HCT116 (cell line): ENCODE results near the gene TAF11L3.
"Not testable (repeated sequence)": the region's sequence is repeated elsewhere in the genome, so short reads cannot be mapped to it uniquely, and the experiment has no call there.

Source experiments
- CEBPB ChIP-seq: IDR thresholded peaks from 2 replicates; pipeline ENCODE4 v1.6.1; 2012; ENCODE audit warnings: low read depth
- CTCF ChIP-seq, 3 experiments: fragments of 200-600 bp in 1 of 3; sonication (generic) in 1 of 3; IDR thresholded peaks in 2 of 3; conservative IDR thresholded peaks in 1 of 3; 2 replicates each; pipeline ENCODE4 v1.5.1; 2012 to 2017; ENCODE audit warnings: low read depth in 2 of 3, low read length in 2 of 3, antibody characterized with exemption in 1 of 3, borderline replicate concordance in 1 of 3, control low read depth in 1 of 3, mild to moderate bottlenecking in 1 of 3, mixed read lengths in 1 of 3, mixed run types in 1 of 3, moderate library complexity in 1 of 3; ENCODE audit not compliant: insufficient read depth in 1 of 3
- JUND ChIP-seq: IDR thresholded peaks from 2 replicates; pipeline ENCODE4 v1.6.1; 2012
- POLR2A ChIP-seq: IDR thresholded peaks from 2 replicates; pipeline ENCODE4 v1.7.0; 2011; ENCODE audit warnings: borderline replicate concordance; ENCODE audit not compliant: insufficient read depth, insufficient read length; ENCODE audit errors: extremely low read depth
- POLR2AphosphoS5 ChIP-seq: IDR thresholded peaks from 2 replicates; pipeline ENCODE4 v1.6.1; 2011; ENCODE audit warnings: mild to moderate bottlenecking, low read depth, low read length, moderate library complexity
- SIN3A ChIP-seq: IDR thresholded peaks from 2 replicates; pipeline ENCODE4 v1.6.1; 2012; ENCODE audit warnings: low read depth
- ZFX ChIP-seq: fragments of 450-650 bp; IDR thresholded peaks from 2 replicates; pipeline ENCODE4 v1.6.1; 2017

- not testable (repeated sequence) for TF ChIP-seq JUND; CTCF (IDR thresholded peaks at IDR 0.05 in 2 of 3, conservative IDR thresholded peaks at IDR 0.05 in 1 of 3; ENCODE audit: borderline replicate concordance in 1 of 3, insufficient read depth in 1 of 3, low read depth in 2 of 3, low read length in 2 of 3); CEBPB; SIN3A; POLR2AphosphoS5; POLR2A; ZFX
Measured at GRCh38 chr5:17486464-17487173, 31.5 kb upstream of the TAF11L3 start.
